Activated T-helper 1 cell treated with Interleukin-2 at 50 U/mL for 16 hours (primary cell): ENCODE results near the gene EN2.

Source experiments
- DNase-seq: peaks from one replicate; pipeline ENCODE4 v3.0.0-alpha.2; 2020; ENCODE audit warnings: low read depth

EN2 gene

GRCh38 chr7:155458111-155458877 is at the start of gene EN2:
Gene EN2 (plus strand): TSS chr7:155458129. CDS start chr7:155458378, 249 bp downstream.
- DNase-seq = no peak

GRCh38 chr7:155408651-155409586 is 49.0 kb upstream of the EN2 start:
- DNase-seq = no peak

- no peak for DNase-seq
Measured at GRCh38 chr7:155409980-155410379, 47.9 kb upstream of the EN2 start.

GRCh38 chr7:155410431-155410830 is 47.5 kb upstream of the EN2 start:
- DNase-seq = no peak

GRCh38 chr7:155411718-155412415 is 46.1 kb upstream of the EN2 start:
- no peak for DNase-seq

GRCh38 chr7:155412416-155413253 is 45.3 kb upstream of the EN2 start:
- no peak for DNase-seq

- DNase-seq = no peak
Measured at GRCh38 chr7:155414547-155415492, 43.1 kb upstream of the EN2 start.

- DNase-seq = no peak
Measured at GRCh38 chr7:155416646-155417380, 41.1 kb upstream of the EN2 start.

GRCh38 chr7:155418304-155418703 is 39.6 kb upstream of the EN2 start:
- DNase-seq = no peak

GRCh38 chr7:155418941-155419755 is 38.8 kb upstream of the EN2 start:
- no peak for DNase-seq

- no peak for DNase-seq
Measured at GRCh38 chr7:155420116-155420515, 37.8 kb upstream of the EN2 start.

- no peak for DNase-seq
Measured at GRCh38 chr7:155422151-155422550, 35.8 kb upstream of the EN2 start.

GRCh38 chr7:155422599-155423336 is 35.2 kb upstream of the EN2 start:
- DNase-seq = no peak

GRCh38 chr7:155423337-155424285 is 34.3 kb upstream of the EN2 start:
- no peak for DNase-seq

- no peak for DNase-seq
Measured at GRCh38 chr7:155424301-155425010, 33.5 kb upstream of the EN2 start.

- no peak for DNase-seq
Measured at GRCh38 chr7:155425011-155425340, 33.0 kb upstream of the EN2 start.
